Small intestine (tissue), 7 donors: ENCODE results near the gene CAMK2A. TPM values are rescaled to one million over a fixed set of nuclear protein-coding genes. Genes with fewer than 3 reads are reported as not detected.

ENCODE experiments used
- DNase-seq, 2 donors: peaks; one replicate each; pipeline versions ENCODE4 v3.0.0 to v3.0.0-alpha.2; 2013
- FAIRE-seq: peaks from 2 replicates; lab custom pipeline; 2012; peaks lifted over from hg19 to GRCh38; lab: Jason Lieb, UNC
- H3K27ac ChIP-seq, 3 donors: one replicate each; pipeline ENCODE4 v1.5.1; 2013; ENCODE audit warnings: low read length in 2 of 3, mild to moderate bottlenecking in 2 of 3, control low read depth in 1 of 3, inconsistent platforms in 1 of 3, low read depth in 1 of 3, moderate library complexity in 1 of 3
- H3K27me3 ChIP-seq, 3 donors: one replicate each; pipeline ENCODE4 v1.6.1; 2013; ENCODE audit warnings: low read length in 3 of 3, inconsistent platforms in 1 of 3; ENCODE audit not compliant: control insufficient read depth in 3 of 3, insufficient read depth in 3 of 3
- H3K36me3 ChIP-seq, 3 donors: one replicate each; pipeline ENCODE4 v1.6.1; 2013; ENCODE audit warnings: low read length in 3 of 3, inconsistent platforms in 1 of 3, low read depth in 1 of 3, mild to moderate bottlenecking in 1 of 3, moderate library complexity in 1 of 3; ENCODE audit not compliant: control insufficient read depth in 3 of 3, insufficient read depth in 2 of 3
- H3K4me1 ChIP-seq, 3 donors: one replicate each; pipeline ENCODE4 v1.6.1; 2013; ENCODE audit warnings: low read length in 2 of 3, inconsistent platforms in 1 of 3, low read depth in 1 of 3, mild to moderate bottlenecking in 1 of 3, moderate library complexity in 1 of 3; ENCODE audit not compliant: control insufficient read depth in 3 of 3, insufficient read depth in 2 of 3
- H3K4me3 ChIP-seq, 3 donors: one replicate each; pipeline ENCODE4 v1.5.1; 2013; ENCODE audit warnings: low read length in 3 of 3, control low read depth in 1 of 3, inconsistent platforms in 1 of 3, low read depth in 1 of 3, mild to moderate bottlenecking in 1 of 3, moderate library complexity in 1 of 3
- H3K9me3 ChIP-seq, 2 donors: one replicate each; pipeline ENCODE4 v1.6.1; 2013; ENCODE audit warnings: low read depth in 1 of 2, low read length in 1 of 2; ENCODE audit not compliant: control insufficient read depth in 2 of 2, insufficient read depth in 1 of 2
- WGBS, 3 donors: extraction: QIAGEN DNeasy Blood & Tissue Kit; methylation state at CpG; one replicate each; pipeline ENCODE4 v1.1.7; 2013; 5-methylcytosine and 5-hydroxymethylcytosine counted together
- polyA plus RNA-seq, 4 donors: library from polyadenylated mRNA; stranded (reverse) in 3 of 4; unstranded in 1 of 4; fragments of 200-250 nt in 3 of 4; fragments of 120-200 nt in 1 of 4; gene quantifications; one replicate each; pipeline versions ENCODE4 v1.2.1 to v1.2.3, GENCODE V29; 2013
- donor health status: healthy with polysubstance abuse.
- donor health status: control.
- donor health status: control.
- donor health status: Bipolar disorder and iron deficiency.
- donor health status: healthy.

CAMK2A gene
- polyA plus RNA-seq, 4 donors = 0.46 to 0.52 TPM; not detected in 2

DNA sequence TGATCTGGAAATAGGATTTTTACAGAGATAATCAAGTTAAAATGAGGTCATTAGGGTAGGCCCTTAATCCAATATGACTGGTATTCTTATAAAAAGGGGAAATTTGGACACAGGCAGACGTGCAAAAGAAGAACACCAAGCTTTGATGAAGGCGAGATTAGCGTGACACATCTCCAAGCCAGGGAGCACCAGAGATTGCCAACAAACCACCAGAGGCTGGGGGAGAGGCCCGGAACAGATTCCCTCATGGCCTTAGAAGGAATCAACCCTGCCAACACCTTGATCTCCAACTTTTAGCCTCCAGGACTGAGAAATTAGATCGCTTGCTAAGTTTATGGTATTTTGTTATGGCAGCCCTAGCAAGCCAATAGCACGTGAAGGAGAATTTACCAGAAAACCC, 23.9 kb upstream of the CAMK2A start:
- H3K36me3 ChIP-seq = no peaks in the 10 kb centered on the region
- no peak overlapping the region for H3K27ac ChIP-seq
- FAIRE-seq (no peak), DNase-seq (no peak)
- WGBS, 3 donors = 81 to 90% (median 89%) methylated on average over 6 of the region's 6 CpGs
- no peaks in the 10 kb centered on the region for H3K4me1 ChIP-seq
- H3K9me3 ChIP-seq = no peaks in the 10 kb centered on the region
- no peak overlapping the region for H3K4me3 ChIP-seq
- peaks cover 0 to 14% (median 0%) of the 10 kb centered on the region in 3 donors for H3K27me3 ChIP-seq

DNA sequence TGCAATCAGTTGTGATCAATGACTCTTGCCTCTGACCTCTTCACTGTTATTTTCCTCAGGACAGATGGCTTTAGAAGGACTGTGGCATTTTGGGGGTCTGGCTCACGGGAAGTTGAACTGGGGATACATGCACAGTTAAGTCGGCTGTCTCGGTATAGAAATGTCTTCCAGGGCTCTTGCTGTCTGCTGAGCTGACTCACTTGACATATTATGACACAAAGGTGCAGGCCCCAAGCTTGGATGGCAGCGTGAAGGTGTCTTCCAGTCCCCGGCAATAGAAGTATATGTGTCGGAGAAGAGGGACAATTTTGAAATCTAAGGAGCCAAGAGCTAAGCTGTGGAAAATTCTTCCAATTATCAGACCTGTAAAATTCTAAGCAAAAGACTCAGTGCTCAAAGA, 22.9 kb upstream of the CAMK2A start:
- no peak for FAIRE-seq

GRCh38 chr5:150311015-150311692, 21.6 kb upstream of the CAMK2A start:
- H3K9me3 ChIP-seq = no peaks in the 10 kb centered on the region
- H3K27me3 ChIP-seq = peaks cover 0 to 16% (median 0%) of the 10 kb centered on the region in 3 donors
- WGBS, 3 donors = 72 to 78% (median 78%) methylated on average over 7 of the region's 7 CpGs
- no peak overlapping the region for H3K27ac ChIP-seq
- H3K4me3 ChIP-seq = no peak overlapping the region
- DNase-seq (no peak), FAIRE-seq (no peak)
- no peaks in the 10 kb centered on the region for H3K36me3 ChIP-seq
- no peaks in the 10 kb centered on the region for H3K4me1 ChIP-seq

More for the DNA sequence above, 22.9 kb upstream of the CAMK2A start:
- H3K9me3 ChIP-seq = no peaks in the 10 kb centered on the region
- peaks cover 0 to 16% (median 0%) of the 10 kb centered on the region in 3 donors for H3K27me3 ChIP-seq
- H3K36me3 ChIP-seq = no peaks in the 10 kb centered on the region
- no peak overlapping the region for H3K4me3 ChIP-seq
- no peaks in the 10 kb centered on the region for H3K4me1 ChIP-seq
- WGBS, 3 donors = 89 to 94% (median 90%) methylated on average over 6 of the region's 6 CpGs
- no peak for DNase-seq
- no peak overlapping the region for H3K27ac ChIP-seq

DNA sequence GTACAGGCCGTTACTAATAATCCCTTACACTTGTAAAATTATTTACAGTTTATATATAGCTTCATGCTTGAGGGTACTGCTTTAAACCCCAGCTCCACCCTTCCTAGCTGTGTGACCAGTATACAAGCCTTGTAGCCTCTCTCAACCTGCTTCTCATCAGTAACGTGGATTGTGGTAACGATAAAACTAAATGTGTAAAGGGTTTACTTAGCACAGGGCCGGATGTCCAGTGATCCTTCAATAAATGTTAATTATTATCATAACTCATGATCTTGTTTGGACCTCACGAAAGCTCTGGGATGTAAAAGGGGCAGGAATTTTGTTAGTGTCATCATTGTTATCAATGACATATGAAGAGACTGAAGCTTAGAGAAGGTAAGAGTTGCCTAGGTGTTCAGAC, 20.7 kb upstream of the CAMK2A start:
- peaks cover 0 to 2% (median 0%) of the 10 kb centered on the region in 3 donors for H3K4me1 ChIP-seq
- 60 to 80% (median 78%) methylated on average over 5 of the region's 5 CpGs for WGBS, 3 donors
- DNase-seq (no peak), FAIRE-seq (no peak)
- no peak overlapping the region for H3K4me3 ChIP-seq
- no peak overlapping the region for H3K27ac ChIP-seq
- no peaks in the 10 kb centered on the region for H3K36me3 ChIP-seq
- peaks cover 0 to 16% (median 0%) of the 10 kb centered on the region in 3 donors for H3K27me3 ChIP-seq
- no peaks in the 10 kb centered on the region for H3K9me3 ChIP-seq

GRCh38 chr5:150309886-150310239, 20.3 kb upstream of the CAMK2A start:
- WGBS, 3 donors = 86 to 95% (median 89%) methylated on average over 1 of the region's 1 CpG
- H3K9me3 ChIP-seq = no peaks in the 10 kb centered on the region
- DNase-seq (no peak), FAIRE-seq (no peak)
- H3K27me3 ChIP-seq = peaks cover 0 to 17% (median 0%) of the 10 kb centered on the region in 3 donors
- no peaks in the 10 kb centered on the region for H3K36me3 ChIP-seq
- H3K4me1 ChIP-seq = peaks cover 0 to 5% (median 0%) of the 10 kb centered on the region in 3 donors
- no peak overlapping the region for H3K27ac ChIP-seq
- no peak overlapping the region for H3K4me3 ChIP-seq

DNA sequence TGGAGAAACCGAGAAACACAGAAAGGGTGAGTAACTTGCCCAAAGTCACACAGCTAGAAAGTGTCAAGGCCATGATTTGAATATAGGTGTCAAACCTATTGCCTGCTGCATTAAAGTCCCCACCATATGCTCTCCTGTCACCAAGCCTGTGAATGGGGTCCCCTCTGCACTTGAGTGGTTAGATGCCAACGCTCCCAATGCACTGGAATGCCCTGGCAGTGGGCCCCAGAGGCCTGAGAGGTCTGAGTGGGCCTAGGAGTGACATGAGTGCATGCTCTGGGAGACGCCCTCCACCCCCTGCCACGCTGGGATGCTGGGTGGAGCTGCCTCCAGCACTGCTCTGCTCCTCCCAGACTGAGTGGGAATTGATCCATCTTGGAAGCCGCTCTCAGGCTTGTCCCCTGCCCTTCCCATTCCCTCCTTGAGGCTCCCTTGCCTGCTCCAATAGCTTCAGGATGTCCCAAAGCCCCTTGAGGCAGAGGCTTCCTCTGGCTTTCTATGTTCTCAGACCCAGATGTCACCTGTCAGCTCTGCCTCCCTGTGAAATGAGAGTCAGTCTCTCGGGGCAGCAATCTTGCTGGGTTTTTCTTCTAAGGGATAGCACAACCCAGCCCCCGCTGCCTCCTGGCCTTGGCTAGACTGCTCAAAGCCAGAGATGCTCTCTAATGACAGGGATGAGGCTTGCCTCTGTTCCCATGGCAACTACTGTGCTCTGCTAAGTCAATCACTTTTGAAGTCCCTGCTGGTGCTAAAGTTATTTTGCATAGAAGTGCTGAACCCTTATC, 19.7 kb upstream of the CAMK2A start:
- no peak overlapping the region for H3K4me3 ChIP-seq
- no peaks in the 10 kb centered on the region for H3K36me3 ChIP-seq
- peaks cover 0 to 23% (median 0%) of the 10 kb centered on the region in 3 donors for H3K27me3 ChIP-seq
- no peak overlapping the region for H3K27ac ChIP-seq
- no peaks in the 10 kb centered on the region for H3K9me3 ChIP-seq
- H3K4me1 ChIP-seq = peaks cover 0 to 11% (median 0%) of the 10 kb centered on the region in 3 donors
- FAIRE-seq (no peak), DNase-seq (no peak)
- WGBS, 3 donors = 63 to 67% (median 63%) methylated on average over 7 of the region's 7 CpGs

DNA sequence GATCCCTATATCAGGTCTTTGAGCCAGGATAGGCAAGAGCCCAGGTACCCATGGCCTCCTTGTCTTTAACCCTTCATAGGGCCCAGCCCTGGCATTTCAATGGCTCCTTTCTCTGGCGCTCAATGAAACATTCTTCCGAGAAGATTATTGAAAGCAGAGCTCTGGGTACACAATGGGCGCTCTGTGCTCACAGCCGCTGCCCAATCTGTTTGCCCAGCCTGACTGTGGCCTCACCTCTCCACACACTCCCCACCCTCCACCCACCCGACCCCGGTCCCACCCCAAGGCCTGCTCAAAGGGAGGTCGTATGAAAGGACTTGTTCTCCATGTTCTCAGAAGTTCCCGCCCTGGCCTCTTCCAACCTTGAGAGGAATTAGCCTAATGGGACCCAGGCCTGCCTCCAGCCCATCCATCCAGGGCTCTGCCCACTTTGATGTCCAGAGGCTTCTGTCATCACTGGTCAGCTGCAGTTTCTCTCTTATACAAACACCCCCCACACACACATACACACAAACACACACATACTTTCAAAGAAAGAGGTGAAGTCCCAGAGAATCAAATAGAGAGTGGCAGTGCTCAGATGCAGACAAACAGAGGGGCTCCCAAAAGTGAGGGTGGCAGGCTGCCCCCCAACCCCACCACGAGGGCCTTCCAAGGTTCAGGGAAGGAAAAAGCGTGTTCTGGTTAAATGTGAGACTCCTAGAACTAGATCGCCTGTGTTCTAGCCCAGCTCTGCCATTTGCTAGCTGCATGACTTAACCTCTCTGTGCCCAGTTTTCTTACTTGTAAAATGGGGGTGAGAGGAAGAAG, 18.2 kb upstream of the CAMK2A start:
- DNase-seq (no peak), FAIRE-seq (no peak)
- Histone ChIP-seq H3K9me3 (no peaks in the 10 kb centered on the region), H3K27me3 (peaks cover 0 to 37% (median 3%) of the 10 kb centered on the region in 3 donors), H3K27ac (no peak overlapping the region), H3K36me3 (no peaks in the 10 kb centered on the region), H3K4me3 (no peak overlapping the region), H3K4me1 (peaks cover 0 to 22% (median 0%) of the 10 kb centered on the region in 3 donors)
- 63 to 78% (median 69%) methylated on average over 11 of the region's 11 CpGs for WGBS, 3 donors

GRCh38 chr5:150306775-150307174, 17.2 kb upstream of the CAMK2A start:
- H3K9me3 ChIP-seq = no peaks in the 10 kb centered on the region
- H3K27ac ChIP-seq = no peak overlapping the region
- peaks cover 0 to 25% (median 4%) of the 10 kb centered on the region in 3 donors for H3K4me1 ChIP-seq
- no peak overlapping the region for H3K4me3 ChIP-seq
- WGBS, 3 donors = 84 to 95% (median 89%) methylated on average over 4 of the region's 4 CpGs
- H3K36me3 ChIP-seq = no peaks in the 10 kb centered on the region
- peaks cover 0 to 48% (median 8%) of the 10 kb centered on the region in 3 donors for H3K27me3 ChIP-seq
- no peak for FAIRE-seq
- no peak for DNase-seq
